ENCODE results near the gene ARL8A.
"Not testable (repeated sequence)": the region's sequence is repeated elsewhere in the genome, so short reads cannot be mapped to it uniquely, and the experiment has no call there.

The ARL8A gene

GRCh38 chr1:202127836-202128622 lies 16.5 kb downstream of the ARL8A start:
- Mint-ChIP-seq H3K9me3 (no peaks in the 10 kb centered on the region), H3K4me1 (ENCODE audit: low read depth) (peaks cover 4% of the 10 kb centered on the region), H3K27me3 (ENCODE audit: low read depth) (peaks cover 4% of the 10 kb centered on the region), H3K36me3 (ENCODE audit: low read depth) (peaks cover 4% of the 10 kb centered on the region), H3K4me3 (no peak overlapping the region), H3K27ac (no peak overlapping the region)

GRCh38 chr1:202127061-202127460 lies 17.5 kb downstream of the ARL8A start:
- Mint-ChIP-seq H3K9me3 (no peaks in the 10 kb centered on the region), H3K36me3 (ENCODE audit: low read depth) (no peaks in the 10 kb centered on the region), H3K27me3 (ENCODE audit: low read depth) (peaks cover 4% of the 10 kb centered on the region), H3K4me3 (no peak overlapping the region), H3K4me1 (ENCODE audit: low read depth) (peaks cover 4% of the 10 kb centered on the region), H3K27ac (no peak overlapping the region)

- H3K36me3 Mint-ChIP-seq (ENCODE audit: low read depth), result no peaks in the 10 kb centered on the region
- no peaks in the 10 kb centered on the region for H3K4me1 Mint-ChIP-seq (ENCODE audit: low read depth)
- peaks cover 4% of the 10 kb centered on the region for H3K27me3 Mint-ChIP-seq (ENCODE audit: low read depth)
- H3K9me3 Mint-ChIP-seq, result no peaks in the 10 kb centered on the region
- no peak overlapping the region for H3K27ac Mint-ChIP-seq
- H3K4me3 Mint-ChIP-seq, result no peak overlapping the region
Observed at GRCh38 chr1:202126426-202126825, 18.1 kb downstream of the ARL8A start.

GRCh38 chr1:202125611-202126010 lies 18.9 kb downstream of the ARL8A start:
- H3K9me3 Mint-ChIP-seq, result no peaks in the 10 kb centered on the region
- H3K36me3 Mint-ChIP-seq (ENCODE audit: low read depth), result no peaks in the 10 kb centered on the region
- no peak overlapping the region for H3K27ac Mint-ChIP-seq
- H3K4me3 Mint-ChIP-seq, result no peak overlapping the region
- peaks cover 4% of the 10 kb centered on the region for H3K27me3 Mint-ChIP-seq (ENCODE audit: low read depth)
- H3K4me1 Mint-ChIP-seq (ENCODE audit: low read depth), result peaks cover 1% of the 10 kb centered on the region

- Mint-ChIP-seq H3K9me3 (no peaks in the 10 kb centered on the region), H3K4me3 (no peak overlapping the region), H3K4me1 (ENCODE audit: low read depth) (peaks cover 1% of the 10 kb centered on the region), H3K27me3 (ENCODE audit: low read depth) (peaks cover 4% of the 10 kb centered on the region), H3K27ac (no peak overlapping the region), H3K36me3 (ENCODE audit: low read depth) (no peaks in the 10 kb centered on the region)
Observed at GRCh38 chr1:202124142-202124541, 20.4 kb downstream of the ARL8A start.

- Mint-ChIP-seq H3K9me3 (no peaks in the 10 kb centered on the region), H3K36me3 (ENCODE audit: low read depth) (no peaks in the 10 kb centered on the region), H3K4me3 (no peak overlapping the region), H3K27ac (no peak overlapping the region), H3K27me3 (ENCODE audit: low read depth) (peaks cover 4% of the 10 kb centered on the region), H3K4me1 (ENCODE audit: low read depth) (peaks cover 1% of the 10 kb centered on the region)
Observed at GRCh38 chr1:202123336-202123813, 21.2 kb downstream of the ARL8A start.

GRCh38 chr1:202122639-202123335 lies 21.8 kb downstream of the ARL8A start, which contains the start of gene GPR37L1:
Gene GPR37L1 (plus strand): TSS chr1:202122917. CDS start chr1:202122964, 47 bp downstream.
- Mint-ChIP-seq H3K4me3 (no peak within 1 kb of the TSS), H3K4me1 (ENCODE audit: low read depth) (peaks cover 1% of the 10 kb centered on the region), H3K27ac (no peak within 1 kb of the TSS), H3K27me3 (ENCODE audit: low read depth) (peaks cover 4% of the 10 kb centered on the region), H3K9me3 (no peaks in the 10 kb centered on the region), H3K36me3 (ENCODE audit: low read depth) (no peaks in the 10 kb centered on the region)

- Mint-ChIP-seq H3K27ac (no peak overlapping the region), H3K27me3 (ENCODE audit: low read depth) (no peaks in the 10 kb centered on the region), H3K4me3 (no peak overlapping the region), H3K36me3 (ENCODE audit: low read depth) (no peaks in the 10 kb centered on the region), H3K9me3 (no peaks in the 10 kb centered on the region), H3K4me1 (ENCODE audit: low read depth) (peaks cover 1% of the 10 kb centered on the region)
Observed at GRCh38 chr1:202121006-202121405, 23.5 kb downstream of the ARL8A start.

- peaks cover 1% of the 10 kb centered on the region for H3K4me1 Mint-ChIP-seq (ENCODE audit: low read depth)
- no peak overlapping the region for H3K27ac Mint-ChIP-seq
- H3K9me3 Mint-ChIP-seq, result no peaks in the 10 kb centered on the region
- H3K4me3 Mint-ChIP-seq, result no peak overlapping the region
- no peaks in the 10 kb centered on the region for H3K36me3 Mint-ChIP-seq (ENCODE audit: low read depth)
- H3K27me3 Mint-ChIP-seq (ENCODE audit: low read depth), result no peaks in the 10 kb centered on the region
Observed at GRCh38 chr1:202117898-202118371, 26.6 kb downstream of the ARL8A start.

GRCh38 chr1:202116287-202116686 lies 28.2 kb downstream of the ARL8A start:
- no peak overlapping the region for H3K4me3 Mint-ChIP-seq
- no peaks in the 10 kb centered on the region for H3K9me3 Mint-ChIP-seq
- H3K27ac Mint-ChIP-seq, result no peak overlapping the region

GRCh38 chr1:202113690-202114300 lies 30.7 kb downstream of the ARL8A start:
- Mint-ChIP-seq H3K27me3 (ENCODE audit: low read depth) (no peaks in the 10 kb centered on the region), H3K4me1 (ENCODE audit: low read depth) (no peaks in the 10 kb centered on the region), H3K9me3 (no peaks in the 10 kb centered on the region), H3K36me3 (ENCODE audit: low read depth) (no peaks in the 10 kb centered on the region), H3K4me3 (no peak overlapping the region), H3K27ac (no peak overlapping the region)

More at GRCh38 chr1:202116287-202116686, 28.2 kb downstream of the ARL8A start:
- H3K36me3 Mint-ChIP-seq (ENCODE audit: low read depth), result no peaks in the 10 kb centered on the region
- no peaks in the 10 kb centered on the region for H3K27me3 Mint-ChIP-seq (ENCODE audit: low read depth)
- peaks cover under 1% of the 10 kb centered on the region for H3K4me1 Mint-ChIP-seq (ENCODE audit: low read depth)

- H3K4me1 Mint-ChIP-seq (ENCODE audit: low read depth), result no peaks in the 10 kb centered on the region
- no peaks in the 10 kb centered on the region for H3K36me3 Mint-ChIP-seq (ENCODE audit: low read depth)
- no peaks in the 10 kb centered on the region for H3K27me3 Mint-ChIP-seq (ENCODE audit: low read depth)
- no peak overlapping the region for H3K27ac Mint-ChIP-seq
- no peaks in the 10 kb centered on the region for H3K9me3 Mint-ChIP-seq
- H3K4me3 Mint-ChIP-seq, result no peak overlapping the region
Observed at GRCh38 chr1:202112859-202113689, 31.5 kb downstream of the ARL8A start.

GRCh38 chr1:202111589-202111988 lies 32.9 kb downstream of the ARL8A start:
- H3K4me3 Mint-ChIP-seq; H3K4me1 Mint-ChIP-seq (ENCODE audit: low read depth); H3K9me3 Mint-ChIP-seq; H3K27me3 Mint-ChIP-seq (ENCODE audit: low read depth); H3K27ac Mint-ChIP-seq; H3K36me3 Mint-ChIP-seq (ENCODE audit: low read depth): not testable (repeated sequence)

- H3K27ac Mint-ChIP-seq, result no peak overlapping the region
- no peaks in the 10 kb centered on the region for H3K4me1 Mint-ChIP-seq (ENCODE audit: low read depth)
Observed at GRCh38 chr1:202110977-202111376, 33.6 kb downstream of the ARL8A start.

More at GRCh38 chr1:202110977-202111376, 33.6 kb downstream of the ARL8A start:
- Mint-ChIP-seq H3K27me3 (ENCODE audit: low read depth) (no peaks in the 10 kb centered on the region), H3K9me3 (no peaks in the 10 kb centered on the region), H3K36me3 (ENCODE audit: low read depth) (no peaks in the 10 kb centered on the region), H3K4me3 (no peak overlapping the region)

Data from T-helper 1 cell treated with Interleukin-12 subunit alpha and Interleukin-12 subunit beta and Interleukin-4 antibody, amounts not matched to agents 30 μg/mL and 1 μg/mL, for 36 hours (primary cell).